K562 (cell line): ENCODE measurements around the gene C1QL2. TPM values are rescaled to one million over a fixed set of nuclear protein-coding genes. Genes with fewer than 3 reads are reported as not detected.

ENCODE experiments used
- ATF4 ChIP-seq: fragments of 450-650 bp; formaldehyde crosslinking; IDR thresholded peaks from 2 replicates; pipeline ENCODE4 v1.4.0; 2022; ENCODE audit warnings: mild to moderate bottlenecking, moderate library complexity
- CTCFL ChIP-seq: IDR thresholded peaks from 2 replicates; pipeline ENCODE4 v1.6.1; 2011; ENCODE audit warnings: borderline replicate concordance, low read depth, mild to moderate bottlenecking, moderate library complexity, low read length; ENCODE audit not compliant: insufficient read depth, poor library complexity, severe bottlenecking
- KDM2B ChIP-seq: fragments of 250-450 bp; sonication (Bioruptor Pico); IDR thresholded peaks from 2 replicates; pipeline ENCODE4 v1.8.0; 2021; ENCODE audit warnings: mild to moderate bottlenecking, moderate library complexity
- MCM7 ChIP-seq, 2 experiments: fragments of 450-650 bp; IDR thresholded peaks; 2 replicates each; pipeline ENCODE4 v1.6.1; 2016 to 2018
- TARDBP ChIP-seq: fragments of 450-650 bp; IDR thresholded peaks from 2 replicates; pipeline ENCODE4 v1.6.1; 2016
- ZNF445 ChIP-seq: fragments of 250-450 bp; sonication (Bioruptor Pico); IDR thresholded peaks from 2 replicates; pipeline ENCODE4 v1.4.0; 2020; ENCODE audit warnings: low read depth, mild to moderate bottlenecking, moderate library complexity
- polyA plus RNA-seq, 8 experiments: library from polyadenylated mRNA; depleted of rRNA in 4 of 8; stranded (reverse) in 5 of 8; unstranded in 3 of 8; fragments of >200 nt; fragmentation: Nextera tagmentation in 2 of 8; fragmentation: Illumina TruSeq in 1 of 8; extraction: Ambion mirVana in 2 of 8; extraction: Trizol in 1 of 8; gene quantifications; 2 replicates each; pipeline versions ENCODE4 v1.2.1 to v1.2.3, GENCODE V29; 2011 to 2014; ENCODE audit warnings: inconsistent platforms in 1 of 8, missing spikeins in 1 of 8
- total RNA-seq, 7 experiments: library from RNA; depleted of rRNA in 6 of 7; stranded (reverse); fragments of >200 nt in 6 of 7; fragmentation: Illumina TruSeq in 2 of 7; extraction: Trizol in 2 of 7; gene quantifications; 2 replicates each; pipeline versions ENCODE4 v1.2.1 to v1.2.3, GENCODE V29; 2011 to 2021; ENCODE audit warnings: low replicate concordance in 1 of 7
- TF ChIP-seq, protein P1 (sequence below), 2 experiments: fragments of 450-650 bp; IDR thresholded peaks; 2 replicates each; pipeline ENCODE4 v1.6.1; 2016; ENCODE audit warnings: mild to moderate bottlenecking in 2 of 2, borderline replicate concordance in 1 of 2, low read depth in 1 of 2, moderate library complexity in 1 of 2
- TF ChIP-seq, protein P2 (sequence below), 2 experiments: fragments of 450-650 bp; IDR thresholded peaks; 2 replicates each; pipeline ENCODE4 v1.6.1; 2016
- TF ChIP-seq, protein P3 (sequence below): fragments of 200-800 bp; sonication (Bioruptor generic); IDR thresholded peaks from 2 replicates; pipeline ENCODE4 v1.6.1; 2017; ENCODE audit warnings: missing genetic modification characterization, missing compliant biosample characterization

Gene C1QL2
- total and polyA plus RNA-seq, 9 of the 15 experiments (the other 6 are each of a cell fraction or from before 2014, with no cell fraction given) = not detected

DNA sequence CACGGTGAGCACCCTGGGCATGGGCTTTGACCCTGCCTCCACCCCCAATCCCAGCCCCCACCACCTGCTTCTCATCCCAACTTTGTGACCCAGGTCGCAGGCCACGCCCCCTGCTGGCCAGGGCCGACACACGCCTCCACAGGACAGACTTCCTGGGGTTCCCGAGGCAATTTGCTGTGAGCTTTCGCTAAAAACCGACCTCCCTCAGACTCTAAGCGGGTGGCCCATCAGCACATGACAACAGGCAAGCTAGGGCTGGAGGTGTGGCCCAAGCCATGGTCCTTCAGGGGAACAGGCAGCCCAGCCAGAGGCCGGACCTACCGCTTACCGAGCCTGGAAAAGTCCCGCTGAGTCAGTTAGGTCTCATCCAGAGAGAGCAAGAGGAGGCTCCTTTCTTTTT is 31.9 kb downstream of the C1QL2 start (continued):
- TF ChIP-seq, protein P1, sequence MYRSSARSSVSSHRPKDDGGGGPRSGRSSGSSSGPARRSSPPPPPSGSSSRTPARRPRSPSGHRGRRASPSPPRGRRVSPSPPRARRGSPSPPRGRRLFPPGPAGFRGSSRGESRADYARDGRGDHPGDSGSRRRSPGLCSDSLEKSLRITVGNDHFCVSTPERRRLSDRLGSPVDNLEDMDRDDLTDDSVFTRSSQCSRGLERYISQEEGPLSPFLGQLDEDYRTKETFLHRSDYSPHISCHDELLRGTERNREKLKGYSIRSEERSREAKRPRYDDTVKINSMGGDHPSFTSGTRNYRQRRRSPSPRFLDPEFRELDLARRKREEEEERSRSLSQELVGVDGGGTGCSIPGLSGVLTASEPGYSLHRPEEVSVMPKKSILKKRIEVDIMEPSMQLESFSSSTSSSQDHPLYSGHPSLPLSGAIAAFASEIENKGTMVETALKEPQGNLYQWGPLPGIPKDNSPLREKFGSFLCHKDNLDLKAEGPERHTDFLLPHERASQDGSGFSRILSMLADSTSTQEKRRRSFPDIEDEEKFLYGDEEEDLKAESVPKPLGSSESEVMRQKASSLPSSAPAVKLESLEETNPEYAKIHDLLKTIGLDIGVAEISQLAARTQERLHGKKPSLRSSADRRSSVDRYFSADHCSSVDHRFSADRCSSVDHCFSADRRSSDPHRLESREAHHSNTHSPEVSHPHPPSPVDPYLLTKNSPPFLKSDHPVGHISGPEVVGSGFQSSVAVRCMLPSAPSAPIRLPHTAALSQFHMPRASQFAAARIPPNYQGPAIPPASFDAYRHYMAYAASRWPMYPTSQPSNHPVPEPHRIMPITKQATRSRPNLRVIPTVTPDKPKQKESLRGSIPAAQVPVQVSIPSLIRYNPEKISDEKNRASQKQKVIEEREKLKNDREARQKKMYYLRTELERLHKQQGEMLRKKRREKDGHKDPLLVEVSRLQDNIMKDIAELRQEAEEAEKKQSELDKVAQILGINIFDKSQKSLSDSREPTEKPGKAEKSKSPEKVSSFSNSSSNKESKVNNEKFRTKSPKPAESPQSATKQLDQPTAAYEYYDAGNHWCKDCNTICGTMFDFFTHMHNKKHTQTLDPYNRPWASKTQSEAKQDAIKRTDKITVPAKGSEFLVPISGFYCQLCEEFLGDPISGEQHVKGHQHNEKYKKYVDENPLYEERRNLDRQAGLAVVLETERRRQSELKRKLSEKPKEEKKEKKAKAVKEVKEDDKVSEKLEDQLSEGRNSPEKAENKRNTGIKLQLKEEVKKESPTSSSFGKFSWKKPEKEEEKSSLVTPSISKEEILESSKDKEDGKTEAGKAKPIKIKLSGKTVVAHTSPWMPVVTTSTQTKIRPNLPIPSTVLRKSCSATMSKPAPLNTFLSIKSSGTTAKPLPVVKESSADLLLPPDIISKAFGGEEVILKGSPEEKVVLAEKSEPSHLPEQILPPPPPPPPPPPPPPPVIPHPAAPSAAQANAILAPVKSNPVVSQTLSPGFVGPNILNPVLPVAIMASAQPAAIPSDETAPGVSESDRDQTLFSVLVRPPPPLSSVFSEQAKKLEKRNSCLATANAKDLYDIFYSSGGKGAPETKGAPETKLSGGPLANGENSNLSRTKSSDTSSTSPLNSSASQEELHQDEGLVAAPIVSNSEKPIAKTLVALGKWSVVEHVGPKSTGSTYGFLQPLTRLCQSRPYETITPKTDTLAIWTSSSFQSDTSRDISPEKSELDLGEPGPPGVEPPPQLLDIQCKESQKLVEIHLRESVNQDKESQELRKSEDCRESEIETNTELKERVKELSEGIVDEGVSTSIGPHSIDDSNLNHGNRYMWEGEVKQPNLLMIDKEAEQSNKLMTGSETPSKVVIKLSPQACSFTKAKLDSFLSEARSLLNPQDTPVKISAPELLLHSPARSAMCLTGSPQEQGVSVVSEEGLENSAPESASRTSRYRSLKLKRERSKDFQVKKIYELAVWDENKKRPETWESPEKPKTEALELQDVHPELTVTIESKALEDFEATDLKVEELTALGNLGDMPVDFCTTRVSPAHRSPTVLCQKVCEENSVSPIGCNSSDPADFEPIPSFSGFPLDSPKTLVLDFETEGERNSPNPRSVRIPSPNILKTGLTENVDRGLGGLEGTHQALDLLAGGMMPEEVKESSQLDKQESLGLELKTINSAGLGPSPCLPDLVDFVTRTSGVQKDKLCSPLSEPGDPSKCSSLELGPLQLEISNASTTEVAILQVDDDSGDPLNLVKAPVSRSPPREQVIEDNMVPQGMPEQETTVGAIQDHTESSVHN (IDR thresholded peaks at IDR 0.05; ENCODE audit: borderline replicate concordance in 1 of 2, low read depth in 1 of 2) = no peak
- peak; percentile 40 for TF ChIP-seq CTCFL
- TF ChIP-seq TARDBP = no peak
- TF ChIP-seq, protein P2, sequence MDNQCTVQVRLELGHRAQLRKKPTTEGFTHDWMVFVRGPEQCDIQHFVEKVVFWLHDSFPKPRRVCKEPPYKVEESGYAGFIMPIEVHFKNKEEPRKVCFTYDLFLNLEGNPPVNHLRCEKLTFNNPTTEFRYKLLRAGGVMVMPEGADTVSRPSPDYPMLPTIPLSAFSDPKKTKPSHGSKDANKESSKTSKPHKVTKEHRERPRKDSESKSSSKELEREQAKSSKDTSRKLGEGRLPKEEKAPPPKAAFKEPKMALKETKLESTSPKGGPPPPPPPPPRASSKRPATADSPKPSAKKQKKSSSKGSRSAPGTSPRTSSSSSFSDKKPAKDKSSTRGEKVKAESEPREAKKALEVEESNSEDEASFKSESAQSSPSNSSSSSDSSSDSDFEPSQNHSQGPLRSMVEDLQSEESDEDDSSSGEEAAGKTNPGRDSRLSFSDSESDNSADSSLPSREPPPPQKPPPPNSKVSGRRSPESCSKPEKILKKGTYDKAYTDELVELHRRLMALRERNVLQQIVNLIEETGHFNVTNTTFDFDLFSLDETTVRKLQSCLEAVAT (IDR thresholded peaks at IDR 0.05) = no peak
- no peak for TF ChIP-seq KDM2B (CRISPR knock-in tag)
- TF ChIP-seq, protein P3, sequence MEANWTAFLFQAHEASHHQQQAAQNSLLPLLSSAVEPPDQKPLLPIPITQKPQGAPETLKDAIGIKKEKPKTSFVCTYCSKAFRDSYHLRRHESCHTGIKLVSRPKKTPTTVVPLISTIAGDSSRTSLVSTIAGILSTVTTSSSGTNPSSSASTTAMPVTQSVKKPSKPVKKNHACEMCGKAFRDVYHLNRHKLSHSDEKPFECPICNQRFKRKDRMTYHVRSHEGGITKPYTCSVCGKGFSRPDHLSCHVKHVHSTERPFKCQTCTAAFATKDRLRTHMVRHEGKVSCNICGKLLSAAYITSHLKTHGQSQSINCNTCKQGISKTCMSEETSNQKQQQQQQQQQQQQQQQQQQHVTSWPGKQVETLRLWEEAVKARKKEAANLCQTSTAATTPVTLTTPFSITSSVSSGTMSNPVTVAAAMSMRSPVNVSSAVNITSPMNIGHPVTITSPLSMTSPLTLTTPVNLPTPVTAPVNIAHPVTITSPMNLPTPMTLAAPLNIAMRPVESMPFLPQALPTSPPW (CRISPR knock-in tag) = peak; percentile 28; the same call in 1 of the 2 replicates
- no peak for TF ChIP-seq ATF4 (CRISPR knock-in tag)
- TF ChIP-seq MCM7 (IDR thresholded peaks at IDR 0.05) = no peak
- TF ChIP-seq ZNF445 (CRISPR knock-in tag) = no peak
